ENCODE measurements around the gene PLET1. TPM values are rescaled to one million over a fixed set of nuclear protein-coding genes. Genes with fewer than 3 reads are reported as not detected.

PLET1 gene
- total and polyA plus RNA-seq, 9 of the 15 experiments (the other 6 are each of a cell fraction or from before 2014, with no cell fraction given): not detected

DNA sequence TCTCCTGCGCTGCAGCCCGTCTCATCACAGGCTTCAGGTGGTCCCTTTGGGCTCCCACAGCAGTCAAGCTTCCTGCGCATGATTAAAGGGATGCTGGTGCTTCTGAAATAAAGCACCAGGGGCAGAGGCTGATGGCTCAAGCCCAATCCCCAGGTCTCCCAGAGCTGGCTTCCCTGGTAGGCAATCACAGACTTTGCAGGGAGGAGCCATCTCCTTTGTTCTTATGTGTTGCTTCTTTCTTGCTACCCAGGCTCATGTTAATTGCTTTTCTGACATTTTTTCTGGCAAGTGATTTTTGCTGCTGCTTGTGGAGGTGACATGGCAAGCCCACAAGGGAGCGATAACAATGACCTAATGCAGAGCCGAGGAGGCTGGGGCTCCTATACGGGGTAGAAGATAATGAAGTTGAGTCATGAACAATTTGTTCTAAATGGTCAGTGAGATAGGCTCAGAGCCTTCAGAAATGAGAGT lies 25.2 kb upstream of the PLET1 start (continued):
- no peak for TF ChIP-seq NBN (IDR thresholded peaks at IDR 0.05; ENCODE audit: low read depth)

DNA sequence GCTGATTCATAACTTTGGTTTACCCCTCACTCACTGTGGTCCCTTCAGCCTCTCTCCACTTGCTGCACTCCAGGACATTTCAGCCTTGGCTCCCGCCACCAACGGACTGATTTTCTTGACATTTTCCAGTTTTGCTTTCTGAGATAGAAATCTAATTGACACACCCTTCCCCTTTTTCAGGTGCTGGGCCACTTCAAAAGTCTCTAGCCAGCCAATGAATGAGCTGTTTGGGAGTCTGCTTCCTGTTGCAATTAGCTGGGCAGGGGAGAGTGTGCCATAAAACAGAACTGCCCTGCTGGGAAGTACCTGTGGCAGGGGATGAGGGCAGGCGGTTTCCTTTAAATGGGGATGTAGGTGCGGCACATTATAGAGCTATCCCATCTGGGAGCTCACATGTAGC lies 21.1 kb upstream of the PLET1 start:
- no peak overlapping the region for H3K4me3 ChIP-seq
- DNase-seq (ENCODE audit: extremely low read depth in 1 of 4, low spot score in 3 of 4) (no peak), ATAC-seq (no peak), FAIRE-seq (no peak)
- no peak overlapping the region for H3K9ac ChIP-seq (ENCODE audit: insufficient read depth in 1 of 2, low read depth in 2 of 2, low read length in 2 of 2)
- H3K4me1 ChIP-seq (replicated peaks in 1 of 2; ENCODE audit: control insufficient read depth in 2 of 2, insufficient read depth in 2 of 2, low read length in 2 of 2): peaks cover 28 to 30% of the 10 kb centered on the region in 2 experiments
- intact Hi-C loops (cut with micrococcal nuclease): loop anchor here (2.0 to 10.0 kb wide), 4 partner anchors 169 to 677 kb away; partner anchors contain the start of genes CFAP68, FDXACB1 and SIK2
- CTCF ChIA-PET (ENCODE audit: low intra/inter-chr PET ratio): interaction anchor here (1.4 to 5.5 kb wide), 2 partner anchors 58 to 62 kb away, joined by 7 to 95 read pairs; no protein-coding TSS in a partner anchor
- no peaks in the 10 kb centered on the region for H3K9me1 ChIP-seq (ENCODE audit: control insufficient read depth, insufficient read depth, low read length)
- H3K4me2 ChIP-seq (ENCODE audit: insufficient read depth, low read length): no peak overlapping the region
- no peaks in the 10 kb centered on the region for H3K79me2 ChIP-seq (ENCODE audit: control insufficient read depth, insufficient read depth, low read length)
- in situ Hi-C loops (cut with MboI): loop anchor here (5.0 to 10.0 kb wide), 2 partner anchors 59 to 167 kb away; no protein-coding TSS in a partner anchor
- H3K27ac ChIP-seq (ENCODE audit: extremely low read depth, low read depth, low read length): no peak overlapping the region
- WGBS (ENCODE audit: insufficient coverage, low coverage, missing lambda C conversion rate): 17% methylated on average over 4 of the region's 4 CpGs
- no peaks in the 10 kb centered on the region for H3K36me3 ChIP-seq (ENCODE audit: control insufficient read depth, insufficient read depth, low read length)
- no peak overlapping the region for H2AFZ ChIP-seq (ENCODE audit: low read depth, low read length)
- POLR2A ChIA-PET: interaction anchor here (0.6 kb wide), 1 partner anchor 243 kb away, joined by 3 read pairs; no protein-coding TSS in a partner anchor
- H3K9me3 ChIP-seq (replicated peaks; ENCODE audit: control insufficient read depth, insufficient read depth, low read depth, low read length): no peaks in the 10 kb centered on the region
- peaks cover 0 to 7% of the 10 kb centered on the region in 2 experiments; a peak in 1 of 5 replicates for H3K27me3 ChIP-seq (ENCODE audit: control insufficient read depth in 2 of 2, insufficient read depth in 2 of 2, low read length in 2 of 2)
- no TSS peak for BruUV-seq (replicated peaks)
- peaks cover 12% of the 10 kb centered on the region for H4K20me1 ChIP-seq (replicated peaks; ENCODE audit: control insufficient read depth, insufficient read depth, low read length)
- TF ChIP-seq ZNF232 (CRISPR knock-in tag; IDR thresholded peaks at IDR 0.05): no peak
- TF ChIP-seq, protein P1, sequence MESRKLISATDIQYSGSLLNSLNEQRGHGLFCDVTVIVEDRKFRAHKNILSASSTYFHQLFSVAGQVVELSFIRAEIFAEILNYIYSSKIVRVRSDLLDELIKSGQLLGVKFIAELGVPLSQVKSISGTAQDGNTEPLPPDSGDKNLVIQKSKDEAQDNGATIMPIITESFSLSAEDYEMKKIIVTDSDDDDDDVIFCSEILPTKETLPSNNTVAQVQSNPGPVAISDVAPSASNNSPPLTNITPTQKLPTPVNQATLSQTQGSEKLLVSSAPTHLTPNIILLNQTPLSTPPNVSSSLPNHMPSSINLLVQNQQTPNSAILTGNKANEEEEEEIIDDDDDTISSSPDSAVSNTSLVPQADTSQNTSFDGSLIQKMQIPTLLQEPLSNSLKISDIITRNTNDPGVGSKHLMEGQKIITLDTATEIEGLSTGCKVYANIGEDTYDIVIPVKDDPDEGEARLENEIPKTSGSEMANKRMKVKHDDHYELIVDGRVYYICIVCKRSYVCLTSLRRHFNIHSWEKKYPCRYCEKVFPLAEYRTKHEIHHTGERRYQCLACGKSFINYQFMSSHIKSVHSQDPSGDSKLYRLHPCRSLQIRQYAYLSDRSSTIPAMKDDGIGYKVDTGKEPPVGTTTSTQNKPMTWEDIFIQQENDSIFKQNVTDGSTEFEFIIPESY (CRISPR knock-in tag; IDR thresholded peaks at IDR 0.05): no peak
- TF ChIP-seq, protein P2, sequence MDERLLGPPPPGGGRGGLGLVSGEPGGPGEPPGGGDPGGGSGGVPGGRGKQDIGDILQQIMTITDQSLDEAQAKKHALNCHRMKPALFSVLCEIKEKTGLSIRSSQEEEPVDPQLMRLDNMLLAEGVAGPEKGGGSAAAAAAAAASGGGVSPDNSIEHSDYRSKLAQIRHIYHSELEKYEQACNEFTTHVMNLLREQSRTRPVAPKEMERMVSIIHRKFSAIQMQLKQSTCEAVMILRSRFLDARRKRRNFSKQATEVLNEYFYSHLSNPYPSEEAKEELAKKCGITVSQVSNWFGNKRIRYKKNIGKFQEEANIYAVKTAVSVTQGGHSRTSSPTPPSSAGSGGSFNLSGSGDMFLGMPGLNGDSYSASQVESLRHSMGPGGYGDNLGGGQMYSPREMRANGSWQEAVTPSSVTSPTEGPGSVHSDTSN (CRISPR knock-in tag; IDR thresholded peaks at IDR 0.05; ENCODE audit: low read depth): no peak
- TF ChIP-seq, protein P2 (tag; conservative IDR thresholded peaks at IDR 0.05; ENCODE audit: low read depth): no peak
- TF ChIP-seq ARID1B (IDR thresholded peaks at IDR 0.05): no peak
- no peak for TF ChIP-seq HDAC1 (IDR thresholded peaks at IDR 0.05)
- no peak for TF ChIP-seq SRF (CRISPR knock-in tag; IDR thresholded peaks at IDR 0.05)
- TF ChIP-seq KLF10 (CRISPR knock-in tag; IDR thresholded peaks at IDR 0.05): no peak
- TF ChIP-seq, protein P3, sequence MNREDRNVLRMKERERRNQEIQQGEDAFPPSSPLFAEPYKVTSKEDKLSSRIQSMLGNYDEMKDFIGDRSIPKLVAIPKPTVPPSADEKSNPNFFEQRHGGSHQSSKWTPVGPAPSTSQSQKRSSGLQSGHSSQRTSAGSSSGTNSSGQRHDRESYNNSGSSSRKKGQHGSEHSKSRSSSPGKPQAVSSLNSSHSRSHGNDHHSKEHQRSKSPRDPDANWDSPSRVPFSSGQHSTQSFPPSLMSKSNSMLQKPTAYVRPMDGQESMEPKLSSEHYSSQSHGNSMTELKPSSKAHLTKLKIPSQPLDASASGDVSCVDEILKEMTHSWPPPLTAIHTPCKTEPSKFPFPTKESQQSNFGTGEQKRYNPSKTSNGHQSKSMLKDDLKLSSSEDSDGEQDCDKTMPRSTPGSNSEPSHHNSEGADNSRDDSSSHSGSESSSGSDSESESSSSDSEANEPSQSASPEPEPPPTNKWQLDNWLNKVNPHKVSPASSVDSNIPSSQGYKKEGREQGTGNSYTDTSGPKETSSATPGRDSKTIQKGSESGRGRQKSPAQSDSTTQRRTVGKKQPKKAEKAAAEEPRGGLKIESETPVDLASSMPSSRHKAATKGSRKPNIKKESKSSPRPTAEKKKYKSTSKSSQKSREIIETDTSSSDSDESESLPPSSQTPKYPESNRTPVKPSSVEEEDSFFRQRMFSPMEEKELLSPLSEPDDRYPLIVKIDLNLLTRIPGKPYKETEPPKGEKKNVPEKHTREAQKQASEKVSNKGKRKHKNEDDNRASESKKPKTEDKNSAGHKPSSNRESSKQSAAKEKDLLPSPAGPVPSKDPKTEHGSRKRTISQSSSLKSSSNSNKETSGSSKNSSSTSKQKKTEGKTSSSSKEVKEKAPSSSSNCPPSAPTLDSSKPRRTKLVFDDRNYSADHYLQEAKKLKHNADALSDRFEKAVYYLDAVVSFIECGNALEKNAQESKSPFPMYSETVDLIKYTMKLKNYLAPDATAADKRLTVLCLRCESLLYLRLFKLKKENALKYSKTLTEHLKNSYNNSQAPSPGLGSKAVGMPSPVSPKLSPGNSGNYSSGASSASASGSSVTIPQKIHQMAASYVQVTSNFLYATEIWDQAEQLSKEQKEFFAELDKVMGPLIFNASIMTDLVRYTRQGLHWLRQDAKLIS (CRISPR knock-in tag; IDR thresholded peaks at IDR 0.05): no peak
- no peak for TF ChIP-seq BMI1 (IDR thresholded peaks at IDR 0.05; ENCODE audit: low read length)
